Erythroblast (primary cell): ENCODE data around the gene GHRH.

Experiments used
- GATA1 ChIP-seq: IDR thresholded peaks from 2 replicates; pipeline ENCODE4 v1.6.1; 2011; ENCODE audit warnings: low read depth, mild to moderate bottlenecking, control low read depth, low read length, moderate library complexity
- POLR2A ChIP-seq: IDR thresholded peaks from 2 replicates; pipeline ENCODE4 v1.6.1; 2011; ENCODE audit warnings: mild to moderate bottlenecking, low read length

DNA sequence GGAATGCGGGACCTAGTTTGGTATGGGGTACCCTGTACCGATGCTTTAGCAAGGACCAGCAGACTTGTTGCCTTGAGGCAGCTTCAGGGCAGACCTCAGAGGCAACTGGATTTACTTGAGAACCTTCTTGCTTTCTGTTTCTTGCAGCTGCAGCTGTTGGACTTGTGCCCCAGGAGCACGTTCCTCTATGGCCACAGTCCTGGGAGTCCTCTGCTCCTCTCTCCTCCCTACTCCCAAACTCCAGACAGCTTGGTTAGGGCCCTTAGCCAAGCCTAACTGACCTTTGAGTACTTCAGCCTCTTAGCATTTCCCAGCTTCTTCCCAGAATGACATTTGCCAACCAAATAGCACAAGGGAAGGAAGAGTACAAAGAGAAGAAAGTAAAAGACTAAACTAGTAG is 34.7 kb downstream of the GHRH start:
- TF ChIP-seq POLR2A (no peak), GATA1 (no peak)
